H9 (cell line): ENCODE results near the gene ADCY1. TPM values are rescaled to one million over a fixed set of nuclear protein-coding genes. Genes with fewer than 3 reads are reported as not detected.
"Not testable (repeated sequence)": the region's sequence is repeated elsewhere in the genome, so short reads cannot be mapped to it uniquely, and the experiment has no call there.

Experiments
- DNase-seq: peaks from one replicate; pipeline ENCODE4 v3.0.0-alpha.2; 2017
- H2AFZ ChIP-seq: one replicate; pipeline ENCODE4 v1.6.1; 2013; ENCODE audit warnings: mild to moderate bottlenecking, low read length, control low read depth, moderate library complexity
- H2AK5ac ChIP-seq: 2 replicates; pipeline ENCODE4 v1.6.1; 2013; ENCODE audit warnings: low read length, control low read depth, mixed read lengths; ENCODE audit not compliant: insufficient read length
- H2BK120ac ChIP-seq: one replicate; pipeline ENCODE4 v1.6.1; 2013; ENCODE audit warnings: low read depth, mild to moderate bottlenecking, low read length, control low read depth, inconsistent platforms; ENCODE audit not compliant: poor library complexity, severe bottlenecking
- H2BK12ac ChIP-seq: 2 replicates; pipeline ENCODE4 v1.6.1; 2013; ENCODE audit warnings: low read length, control low read depth, mixed read lengths, low read depth; ENCODE audit not compliant: insufficient read length
- H2BK15ac ChIP-seq: 2 replicates; pipeline ENCODE4 v1.6.1; 2013; ENCODE audit warnings: low read depth, low read length, control low read depth
- H2BK20ac ChIP-seq: one replicate; pipeline ENCODE4 v1.6.1; 2013; ENCODE audit warnings: low read depth, mild to moderate bottlenecking, low read length, control low read depth, inconsistent platforms; ENCODE audit not compliant: poor library complexity, severe bottlenecking
- H2BK5ac ChIP-seq: 2 replicates; pipeline ENCODE4 v1.6.1; 2013; ENCODE audit warnings: low read length, control low read depth, mixed read lengths; ENCODE audit not compliant: insufficient read length
- H3K14ac ChIP-seq: 2 replicates; pipeline ENCODE4 v1.6.1; 2013; ENCODE audit warnings: low read length, control low read depth; ENCODE audit not compliant: insufficient read depth
- H3K18ac ChIP-seq: 2 replicates; pipeline ENCODE4 v1.6.1; 2013; ENCODE audit warnings: low read depth, mild to moderate bottlenecking, mixed read lengths, low read length, control low read depth; ENCODE audit not compliant: insufficient read length
- H3K23ac ChIP-seq: 2 replicates; pipeline ENCODE4 v1.6.1; 2013; ENCODE audit warnings: low read length, control low read depth, mixed read lengths, low read depth; ENCODE audit not compliant: insufficient read length
- H3K23me2 ChIP-seq: 2 replicates; pipeline ENCODE4 v1.6.1; 2013; ENCODE audit warnings: low read depth, mild to moderate bottlenecking, mixed read lengths, low read length, control low read depth; ENCODE audit not compliant: insufficient read length, poor library complexity, severe bottlenecking
- H3K27ac ChIP-seq: 2 replicates; pipeline ENCODE4 v1.5.1; 2013; ENCODE audit warnings: low read length, control low read depth, mixed read lengths, low read depth; ENCODE audit not compliant: insufficient read length
- H3K27me3 ChIP-seq: 2 replicates; pipeline ENCODE4 v1.6.1; 2013; ENCODE audit warnings: low read length, control low read depth, inconsistent platforms; ENCODE audit not compliant: insufficient read depth
- H3K4ac ChIP-seq: 2 replicates; pipeline ENCODE4 v1.6.1; 2013; ENCODE audit warnings: low read depth, mild to moderate bottlenecking, control low read depth, inconsistent platforms, low read length, moderate library complexity
- H3K4me1 ChIP-seq: 2 replicates; pipeline ENCODE4 v1.6.1; 2013; ENCODE audit warnings: low read length, control low read depth, inconsistent platforms; ENCODE audit not compliant: insufficient read depth
- H3K4me2 ChIP-seq: 2 replicates; pipeline ENCODE4 v1.6.1; 2013; ENCODE audit warnings: low read length, control low read depth, mixed read lengths; ENCODE audit not compliant: insufficient read length, insufficient read depth
- H3K56ac ChIP-seq: 2 replicates; pipeline ENCODE4 v1.6.1; 2013; ENCODE audit warnings: low read depth, mild to moderate bottlenecking, mixed read lengths, low read length, control low read depth; ENCODE audit not compliant: insufficient read length
- H3K79me1 ChIP-seq: 2 replicates; pipeline ENCODE4 v1.6.1; 2013; ENCODE audit warnings: low read depth, mild to moderate bottlenecking, moderate library complexity, low read length, control low read depth, inconsistent platforms; ENCODE audit not compliant: insufficient read depth, poor library complexity, severe bottlenecking
- H3K79me2 ChIP-seq: 2 replicates; pipeline ENCODE4 v1.6.1; 2013; ENCODE audit warnings: low read length, control low read depth, inconsistent platforms; ENCODE audit not compliant: insufficient read depth
- H3K9ac ChIP-seq: 2 replicates; pipeline ENCODE4 v1.6.1; 2013; ENCODE audit warnings: low read length, control low read depth, mixed read lengths; ENCODE audit not compliant: insufficient read length; ENCODE audit errors: extremely low read depth
- H3K9me3 ChIP-seq: one replicate; pipeline ENCODE4 v1.6.1; 2013; ENCODE audit warnings: low read depth, low read length, inconsistent platforms; ENCODE audit not compliant: control insufficient read depth
- H3T11ph ChIP-seq: one replicate; pipeline ENCODE4 v1.6.1; 2013; ENCODE audit warnings: mild to moderate bottlenecking, low read length, control low read depth, inconsistent platforms
- H4K20me1 ChIP-seq: one replicate; pipeline ENCODE4 v1.6.1; 2013; ENCODE audit not compliant: control insufficient read depth, insufficient read length, insufficient read depth
- H4K5ac ChIP-seq: 2 replicates; pipeline ENCODE4 v1.6.1; 2013; ENCODE audit warnings: low read depth, mild to moderate bottlenecking, mixed read lengths, low read length, control low read depth; ENCODE audit not compliant: insufficient read length
- H4K8ac ChIP-seq: replicated peaks from 2 replicates; pipeline ENCODE4 v1.6.1; 2013; ENCODE audit warnings: low read length, control low read depth, mixed read lengths, low read depth; ENCODE audit not compliant: insufficient read length
- H4K91ac ChIP-seq: 2 replicates; pipeline ENCODE4 v1.6.1; 2013; ENCODE audit warnings: low read depth, mild to moderate bottlenecking, moderate library complexity, mixed read lengths, low read length, control low read depth; ENCODE audit not compliant: insufficient read length
- H3K27ac Mint-ChIP-seq, 3 experiments: 2 replicates in 2 of 3; 3 replicates in 1 of 3; pipeline ENCODE4 v1.8.0; 2020 to 2021; ENCODE audit warnings: mixed read lengths in 3 of 3, mild to moderate bottlenecking in 1 of 3, moderate library complexity in 1 of 3
- H3K27me3 Mint-ChIP-seq: 2 replicates; pipeline ENCODE4 v1.8.0; 2021; ENCODE audit warnings: low read depth, mild to moderate bottlenecking, moderate library complexity, mixed read lengths
- H3K36me3 Mint-ChIP-seq, 3 experiments: 2 replicates in 2 of 3; 3 replicates in 1 of 3; pipeline ENCODE4 v1.8.0; 2020 to 2021; ENCODE audit warnings: low read depth in 3 of 3, mixed read lengths in 3 of 3; ENCODE audit not compliant: insufficient read depth in 1 of 3
- H3K4me1 Mint-ChIP-seq, 2 experiments: 2 replicates each; pipeline ENCODE4 v1.8.0; 2020; ENCODE audit warnings: mixed read lengths in 2 of 2
- H3K4me3 Mint-ChIP-seq, 2 experiments: 2 replicates in 1 of 2; 3 replicates in 1 of 2; pipeline ENCODE4 v1.8.0; 2020 to 2021; ENCODE audit warnings: mild to moderate bottlenecking in 2 of 2, mixed read lengths in 2 of 2, moderate library complexity in 1 of 2
- H3K9me3 Mint-ChIP-seq, 2 experiments: 2 replicates in 1 of 2; 3 replicates in 1 of 2; pipeline ENCODE4 v1.8.0; 2020; ENCODE audit warnings: mild to moderate bottlenecking in 2 of 2, mixed read lengths in 2 of 2, moderate library complexity in 1 of 2
- CTCF ChIP-seq: fragments of 200-600 bp; sonication (generic); conservative IDR thresholded peaks from 3 replicates; pipeline ENCODE4 v1.8.0; 2021; ENCODE audit warnings: antibody characterized with exemption, mild to moderate bottlenecking
- WGBS: extraction: QIAGEN DNeasy Blood & Tissue Kit; methylation state at CpG from one replicate; pipeline ENCODE4 v1.1.7; 2013; ENCODE audit warnings: missing lambda C conversion rate, low lambda C conversion rate, mixed read lengths; ENCODE audit not compliant: insufficient read length; ENCODE audit errors: extremely low coverage; 5-methylcytosine and 5-hydroxymethylcytosine counted together
- total RNA-seq: library from RNA; stranded (reverse); gene quantifications from 2 replicates; pipeline ENCODE4 v1.2.1, GENCODE V29; 2021

The ADCY1 gene
- total RNA-seq, 1 experiment from 2014 or later: 21.6 TPM

- Histone ChIP-seq H3K79me2 (no peaks in the 10 kb centered on the region), H3K9me3 (no peaks in the 10 kb centered on the region), H3K9ac (no peak overlapping the region), H3K27ac (no peak overlapping the region), H3K23me2 (no peaks in the 10 kb centered on the region), H2AFZ (no peak overlapping the region), H2BK12ac (no peak overlapping the region), H3T11ph (no peak overlapping the region), H3K79me1 (no peaks in the 10 kb centered on the region), H4K91ac (no peak overlapping the region), H4K8ac (no peak overlapping the region), H3K18ac (no peak overlapping the region), H2AK5ac (no peak overlapping the region), H4K20me1 (no peaks in the 10 kb centered on the region), H3K56ac (no peak overlapping the region), H3K4ac (no peak overlapping the region), H3K4me2 (no peak overlapping the region), H2BK20ac (no peak overlapping the region), H3K4me1 (no peaks in the 10 kb centered on the region), H2BK120ac (no peak overlapping the region), H4K5ac (no peak overlapping the region), H3K27me3 (no peaks in the 10 kb centered on the region), H3K23ac (no peak overlapping the region), H2BK15ac (no peak overlapping the region; the same call in 1 of the 2 replicates), H3K14ac (no peak overlapping the region), H2BK5ac (no peak overlapping the region)
- H3K9me3 Mint-ChIP-seq: peaks cover 9 to 10% of the 10 kb centered on the region in 2 experiments; a peak in 4 of 5 replicates
- peaks cover 0 to 11% of the 10 kb centered on the region in 2 experiments; a peak in 2 of 4 replicates for H3K4me1 Mint-ChIP-seq
- no peaks in the 10 kb centered on the region for H3K27me3 Mint-ChIP-seq
- no CpG with 5 or more reads among the region's 29 CpGs for WGBS
- peaks cover 35 to 49% (median 47%) of the 10 kb centered on the region in 3 experiments for H3K36me3 Mint-ChIP-seq
- no peak for TF ChIP-seq CTCF
- no peak overlapping the region for H3K27ac Mint-ChIP-seq
- DNase-seq: peak; percentile 22
- no peak overlapping the region for H3K4me3 Mint-ChIP-seq
Observed at GRCh38 chr7:45726883-45727282, 152.7 kb downstream of the ADCY1 start.

GRCh38 chr7:45731692-45732443, 157.7 kb downstream of the ADCY1 start:
- not testable (repeated sequence) for H4K20me1 ChIP-seq, H2BK5ac ChIP-seq, H3K27me3 ChIP-seq, H2BK12ac ChIP-seq, H3K27ac ChIP-seq, H3K9ac ChIP-seq, H2BK15ac ChIP-seq, H2BK20ac ChIP-seq, H3T11ph ChIP-seq, H2AK5ac ChIP-seq, H4K8ac ChIP-seq, H3K27me3 Mint-ChIP-seq, H3K9me3 ChIP-seq, H3K79me1 ChIP-seq, H3K4me3 Mint-ChIP-seq, H4K91ac ChIP-seq, H3K4ac ChIP-seq, H3K4me2 ChIP-seq, H3K4me1 ChIP-seq, H3K18ac ChIP-seq, H2BK120ac ChIP-seq, H3K56ac ChIP-seq, H2AFZ ChIP-seq, H3K23me2 ChIP-seq, DNase-seq, H4K5ac ChIP-seq, H3K27ac Mint-ChIP-seq, H3K9me3 Mint-ChIP-seq, H3K23ac ChIP-seq, H3K79me2 ChIP-seq, H3K4me1 Mint-ChIP-seq, H3K14ac ChIP-seq
- WGBS: no CpG with 5 or more reads among the region's 5 CpGs
- H3K36me3 Mint-ChIP-seq: peaks cover 13 to 29% (median 28%) of the 10 kb centered on the region in 3 experiments
